IMR-90 (cell line): ENCODE measurements around the gene GPRIN3. TPM values are rescaled to one million over a fixed set of nuclear protein-coding genes. Genes with fewer than 3 reads are reported as not detected.

Source experiments
- ATAC-seq: fragments of 200-7000 bp; cut with Tn5 transposase; 2 replicates; pipeline ENCODE4 v1.9.1; 2020; ENCODE audit warnings: low read depth, mild to moderate bottlenecking, moderate library complexity
- BruUV-seq: library from RNA; stranded (reverse); fragments of 400-500 nt; replicated peaks from 2 replicates; lab custom pipeline; 2021; lab: Mats Ljungman, UMichigan
- CTCF ChIA-PET: fragments of 300-600 bp; formaldehyde crosslinking; extraction: SDS; loops from one replicate; lab custom pipeline; 2021; ENCODE audit warnings: antibody characterized with exemption; lab: Yijun Ruan, JAX
- POLR2A ChIA-PET: fragments of 300-600 bp; sonication (Branson Sonifier 250); formaldehyde crosslinking; loops from one replicate; lab custom pipeline; 2022; ENCODE audit warnings: antibody characterized with exemption; ENCODE audit not compliant: unreplicated experiment; lab: Charles Lee
- DNase-seq: peaks from one replicate; pipeline ENCODE4 v3.0.0; 2013
- H2AFZ ChIP-seq: replicated peaks from 2 replicates; pipeline ENCODE3; 2013; ENCODE audit warnings: low read length, mild to moderate bottlenecking; ENCODE audit not compliant: poor library complexity
- H2AK5ac ChIP-seq: 2 replicates; pipeline ENCODE4 v1.6.1; 2013; ENCODE audit warnings: low read depth, low read length, inconsistent platforms
- H2AK9ac ChIP-seq: replicated peaks from 2 replicates; pipeline ENCODE3; 2013; ENCODE audit warnings: mild to moderate bottlenecking, low read depth, low read length, moderate library complexity; ENCODE audit not compliant: poor library complexity
- H2BK120ac ChIP-seq: 2 replicates; pipeline ENCODE4 v1.6.1; 2013; ENCODE audit warnings: low read depth, low read length, inconsistent platforms
- H2BK15ac ChIP-seq: 3 replicates; pipeline ENCODE4 v1.6.1; 2013; ENCODE audit warnings: low read depth, low read length, inconsistent platforms
- H2BK20ac ChIP-seq: 2 replicates; pipeline ENCODE4 v1.6.1; 2013; ENCODE audit warnings: low read depth, mild to moderate bottlenecking, inconsistent platforms, low read length, moderate library complexity
- H2BK5ac ChIP-seq: 2 replicates; pipeline ENCODE4 v1.6.1; 2013; ENCODE audit warnings: mild to moderate bottlenecking, low read depth, low read length, inconsistent platforms; ENCODE audit not compliant: poor library complexity, severe bottlenecking
- H3K14ac ChIP-seq: replicated peaks from 2 replicates; pipeline ENCODE4 v1.6.1; 2013; ENCODE audit warnings: low read depth, low read length, inconsistent platforms
- H3K18ac ChIP-seq: 2 replicates; pipeline ENCODE4 v1.6.1; 2013; ENCODE audit warnings: low read depth, low read length, control low read depth
- H3K23ac ChIP-seq: 2 replicates; pipeline ENCODE4 v1.6.1; 2013; ENCODE audit warnings: low read depth, low read length, inconsistent platforms
- H3K27ac ChIP-seq: 2 replicates; pipeline ENCODE4 v1.5.1; 2013; ENCODE audit warnings: mild to moderate bottlenecking, control low read depth, low read length; ENCODE audit not compliant: insufficient read depth
- H3K27me3 ChIP-seq: 2 replicates; pipeline ENCODE4 v1.6.1; 2013; ENCODE audit warnings: low read length; ENCODE audit not compliant: control insufficient read depth, insufficient read depth
- H3K36me3 ChIP-seq: 2 replicates; pipeline ENCODE4 v1.6.1; 2013; ENCODE audit warnings: low read length, mixed read lengths; ENCODE audit not compliant: control insufficient read depth, insufficient read depth
- H3K4ac ChIP-seq: 2 replicates; pipeline ENCODE4 v1.6.1; 2013; ENCODE audit warnings: low read depth, low read length, inconsistent platforms
- H3K4me1 ChIP-seq: 2 replicates; pipeline ENCODE4 v1.6.1; 2013; ENCODE audit warnings: low read length, mixed read lengths; ENCODE audit not compliant: control insufficient read depth, insufficient read depth
- H3K4me2 ChIP-seq: 2 replicates; pipeline ENCODE4 v1.6.1; 2013; ENCODE audit warnings: low read depth, mild to moderate bottlenecking, control low read depth, low read length, moderate library complexity
- H3K4me3 ChIP-seq: 2 replicates; pipeline ENCODE4 v1.5.1; 2013; ENCODE audit warnings: low read depth, mild to moderate bottlenecking, control low read depth, low read length, moderate library complexity; ENCODE audit not compliant: insufficient read depth
- H3K56ac ChIP-seq: 2 replicates; pipeline ENCODE4 v1.6.1; 2013; ENCODE audit warnings: low read length, inconsistent platforms; ENCODE audit not compliant: insufficient read depth; ENCODE audit errors: extremely low read depth
- H3K79me1 ChIP-seq, 2 experiments: 2 replicates each; pipeline ENCODE4 v1.6.1; 2013; ENCODE audit warnings: low read length in 2 of 2, inconsistent platforms in 1 of 2, low read depth in 1 of 2
- H3K9ac ChIP-seq: 2 replicates; pipeline ENCODE4 v1.6.1; 2013; ENCODE audit warnings: low read depth, low read length, control low read depth
- H3K9me1 ChIP-seq: 2 replicates; pipeline ENCODE4 v1.6.1; 2013; ENCODE audit warnings: low read length, inconsistent platforms; ENCODE audit not compliant: insufficient read depth
- H3K9me3 ChIP-seq: 2 replicates; pipeline ENCODE4 v1.6.1; 2013; ENCODE audit warnings: low read length; ENCODE audit not compliant: control insufficient read depth, insufficient read depth
- H4K20me1 ChIP-seq: 2 replicates; pipeline ENCODE4 v1.6.1; 2013; ENCODE audit warnings: low read length, inconsistent platforms; ENCODE audit not compliant: insufficient read depth
- H4K5ac ChIP-seq: 2 replicates; pipeline ENCODE4 v1.6.1; 2013; ENCODE audit warnings: mild to moderate bottlenecking, low read depth, low read length, control low read depth
- H4K8ac ChIP-seq, 2 experiments: 2 replicates each; pipeline ENCODE4 v1.6.1; 2013; ENCODE audit warnings: low read depth in 2 of 2, low read length in 2 of 2, control low read depth in 1 of 2, inconsistent platforms in 1 of 2
- H4K91ac ChIP-seq: 2 replicates; pipeline ENCODE4 v1.6.1; 2013; ENCODE audit warnings: low read depth, low read length, inconsistent platforms; ENCODE audit not compliant: insufficient read depth
- BHLHE40 ChIP-seq: fragments of 150-350 bp; IDR thresholded peaks from 2 replicates; pipeline ENCODE4 v1.6.1; 2016; ENCODE audit warnings: mild to moderate bottlenecking, low read depth, low read length
- CEBPB ChIP-seq: IDR thresholded peaks from 2 replicates; pipeline ENCODE4 v1.6.1; 2012; ENCODE audit warnings: low read depth, low read length, improper control_type of control experiment
- CHD1 ChIP-seq: IDR thresholded peaks from 2 replicates; pipeline ENCODE4 v1.6.1; 2012; ENCODE audit warnings: low read depth, low read length, improper control_type of control experiment
- CTCF ChIP-seq: conservative IDR thresholded peaks from 2 replicates; pipeline ENCODE4 v1.5.1; 2012; ENCODE audit warnings: mild to moderate bottlenecking, low read depth, low read length, improper control_type of control experiment
- ELK1 ChIP-seq: fragments of 150-350 bp; IDR thresholded peaks from 2 replicates; pipeline ENCODE4 v1.6.1; 2016; ENCODE audit warnings: low read depth, mild to moderate bottlenecking, low read length, moderate library complexity, borderline replicate concordance
- FOS ChIP-seq: fragments of 150-350 bp; IDR thresholded peaks from 2 replicates; pipeline ENCODE4 v1.6.1; 2016; ENCODE audit warnings: low read depth, low read length
- MAFK ChIP-seq: IDR thresholded peaks from 2 replicates; pipeline ENCODE4 v1.6.1; 2012; ENCODE audit warnings: low read depth, low read length, improper control_type of control experiment
- MAZ ChIP-seq: IDR thresholded peaks from 2 replicates; pipeline ENCODE4 v1.6.1; 2012; ENCODE audit warnings: low read depth, mild to moderate bottlenecking, low read length, improper control_type of control experiment, moderate library complexity, borderline replicate concordance
- MXI1 ChIP-seq: IDR thresholded peaks from 2 replicates; pipeline ENCODE4 v1.6.1; 2012; ENCODE audit warnings: low read depth, mild to moderate bottlenecking, low read length, moderate library complexity, borderline replicate concordance
- NFE2L2 ChIP-seq: fragments of 150-350 bp; IDR thresholded peaks from 2 replicates; pipeline ENCODE4 v1.6.1; 2016; ENCODE audit warnings: low read depth, mild to moderate bottlenecking, low read length
- POLR2A ChIP-seq: IDR thresholded peaks from 2 replicates; pipeline ENCODE4 v1.6.1; 2012; ENCODE audit warnings: mild to moderate bottlenecking, low read depth, low read length
- RAD21 ChIP-seq: IDR thresholded peaks from 2 replicates; pipeline ENCODE4 v1.6.1; 2012; ENCODE audit warnings: low read length, improper control_type of control experiment
- RCOR1 ChIP-seq: IDR thresholded peaks from 2 replicates; pipeline ENCODE4 v1.6.1; 2012; ENCODE audit warnings: mild to moderate bottlenecking, low read length, improper control_type of control experiment; ENCODE audit not compliant: insufficient replicate concordance
- RFX5 ChIP-seq: IDR thresholded peaks from 2 replicates; pipeline ENCODE4 v1.8.0; 2012; ENCODE audit warnings: low read depth, mild to moderate bottlenecking, low read length, moderate library complexity
- SMC3 ChIP-seq: fragments of 150-350 bp; IDR thresholded peaks from 2 replicates; pipeline ENCODE4 v1.6.1; 2016; ENCODE audit warnings: low read depth, mild to moderate bottlenecking, antibody characterized with exemption, low read length, moderate library complexity
- USF2 ChIP-seq: fragments of 150-350 bp; IDR thresholded peaks from 2 replicates; pipeline ENCODE4 v1.6.1; 2017; ENCODE audit warnings: mild to moderate bottlenecking, antibody characterized with exemption, low read length, low read depth
- WGBS, 2 experiments: methylation state at CpG; one replicate each; pipeline versions ENCODE4 v1.1.5 to v1.1.7; 2013; ENCODE audit warnings: missing lambda C conversion rate in 2 of 2; ENCODE audit not compliant: insufficient read length in 1 of 2; ENCODE audit errors: extremely low coverage in 2 of 2; 5-methylcytosine and 5-hydroxymethylcytosine counted together
- dilution Hi-C: fragments of 300-500 bp; cut with HindIII; formaldehyde crosslinking; loops from one replicate; pipeline ENCODE4 v1.14.3; 2018; ENCODE audit warnings: low sequenced_read_pairs; ENCODE audit not compliant: unreplicated experiment
- in situ Hi-C: fragments of 300-500 bp; cut with MboI; formaldehyde crosslinking; loops from 3 replicates; pipeline ENCODE4 v1.14.3; 2019; ENCODE audit warnings: low sequenced_read_pairs, inconsistent platforms, mixed read lengths
- intact Hi-C: fragments of 100-400 bp; cut with micrococcal nuclease; formaldehyde crosslinking; loops from 2 replicates; pipeline ENCODE4 v1.10.0; 2022
- polyA plus RNA-seq, 3 experiments: library from polyadenylated mRNA; depleted of rRNA; stranded (reverse); fragments of >200 nt; gene quantifications; 2 replicates each; pipeline ENCODE4 v1.2.3, GENCODE V29; 2012; ENCODE audit warnings: low replicate concordance in 1 of 3
- total RNA-seq: library from RNA; depleted of rRNA; stranded (reverse); fragments of >200 nt; gene quantifications from 2 replicates; pipeline ENCODE4 v1.2.3, GENCODE V29; 2012

GPRIN3 gene
- total and polyA plus RNA-seq, 2 of the 4 experiments (the other 2 are of a cell fraction) = under 0.01 TPM; not detected in 1

GRCh38 chr4:89268679-89269078, 38.9 kb downstream of the GPRIN3 start:
- no peak overlapping the region for H3K23ac ChIP-seq
- no CpG with 5 or more reads among the region's 2 CpGs for WGBS, 2 experiments
- no peak for TF ChIP-seq MAFK
- no peak for TF ChIP-seq BHLHE40
- TF ChIP-seq CEBPB = no peak
- TF ChIP-seq NFE2L2 = no peak
- no peak for TF ChIP-seq POLR2A
- no peak for TF ChIP-seq CHD1
- TF ChIP-seq FOS = no peak
- TF ChIP-seq USF2 = no peak
- TF ChIP-seq SMC3 = no peak
- TF ChIP-seq RFX5 = no peak
- no peak for TF ChIP-seq RAD21
- TF ChIP-seq MXI1 = no peak
- no peak for TF ChIP-seq ELK1
- TF ChIP-seq CTCF = no peak
- no peak for TF ChIP-seq RCOR1
- TF ChIP-seq MAZ = no peak
- in situ Hi-C loops (no loop called here), dilution Hi-C loops (no loop called here), intact Hi-C loops (no loop called here)
- H4K20me1 ChIP-seq = no peaks in the 10 kb centered on the region
- H3K9ac ChIP-seq = no peak overlapping the region
- CTCF ChIA-PET = no interaction called here
- H3K4me2 ChIP-seq = no peak overlapping the region
- no peak overlapping the region for H2BK120ac ChIP-seq
- no peaks in the 10 kb centered on the region for H3K36me3 ChIP-seq
- H3K27ac ChIP-seq = no peak overlapping the region
- H2BK5ac ChIP-seq = no peak overlapping the region
- H3K9me1 ChIP-seq = no peaks in the 10 kb centered on the region
- BruUV-seq = no TSS peak
- no peak overlapping the region for H3K18ac ChIP-seq
- no peak overlapping the region for H4K91ac ChIP-seq
- no peak overlapping the region for H2AK9ac ChIP-seq
- no peak overlapping the region for H2BK15ac ChIP-seq
- no peak overlapping the region for H3K4ac ChIP-seq
- no peak overlapping the region for H3K14ac ChIP-seq
- H2BK20ac ChIP-seq = no peak overlapping the region
- no peak overlapping the region for H2AK5ac ChIP-seq
- H3K9me3 ChIP-seq = no peaks in the 10 kb centered on the region
- no peak overlapping the region for H3K4me3 ChIP-seq
- H4K8ac ChIP-seq = no peak overlapping the region
- H2AFZ ChIP-seq = no peak overlapping the region
- H4K5ac ChIP-seq = no peak overlapping the region
- H3K27me3 ChIP-seq = no peaks in the 10 kb centered on the region
- no peak for DNase-seq
- H3K56ac ChIP-seq = no peak overlapping the region
- POLR2A ChIA-PET = no interaction called here
- H3K4me1 ChIP-seq = no peaks in the 10 kb centered on the region
- ATAC-seq = no peak
- no peaks in the 10 kb centered on the region for H3K79me1 ChIP-seq
